Measurements from ENCODE around the gene IFI30. TPM values are rescaled to one million over a fixed set of nuclear protein-coding genes. Genes with fewer than 3 reads are reported as not detected.

IFI30 gene
- total RNA-seq, 1 experiment from 2014 or later: 20.2 TPM

DNA sequence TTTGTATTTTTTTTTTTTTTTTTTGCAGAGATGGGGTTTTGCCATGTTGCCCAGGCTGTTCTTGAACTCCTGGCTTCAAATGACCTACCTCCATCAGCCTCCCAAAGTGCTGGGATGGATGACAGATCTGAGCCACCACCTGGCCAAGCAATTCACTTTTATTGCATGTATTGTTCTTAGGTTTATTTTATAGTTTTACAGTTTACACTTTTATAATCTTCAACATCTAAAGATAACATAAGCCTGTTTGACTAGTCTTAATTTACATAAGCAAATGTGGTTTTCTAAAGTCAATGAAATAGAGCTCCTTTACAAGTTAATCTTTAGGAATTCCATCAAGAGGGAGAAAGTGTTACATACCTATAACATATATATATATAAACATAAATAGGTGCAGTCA is 9.9 kb downstream of the IFI30 start:
- ChIA-PET CTCF (interaction anchor here (1.1 to 2.7 kb wide), 6 partner anchors 15 to 145 kb away, joined by 3 to 23 read pairs (median 4); no protein-coding TSS in a partner anchor), POLR2A (no interaction called here)
- no peaks in the 10 kb centered on the region for H3K9me3 Mint-ChIP-seq
- H3K4me3 Mint-ChIP-seq: no peak overlapping the region
- H3K36me3 Mint-ChIP-seq: no peaks in the 10 kb centered on the region; the same call in 1 of the 2 replicates
- TF ChIP-seq CREB1 (CRISPR knock-in tag; IDR thresholded peaks at IDR 0.05) (no peak), ZNF671 (CRISPR knock-in tag; IDR thresholded peaks at IDR 0.05) (no peak), SMAD3 (CRISPR knock-in tag; IDR thresholded peaks at IDR 0.05; ENCODE audit: borderline replicate concordance) (no peak), ZNF317 (CRISPR knock-in tag; IDR thresholded peaks at IDR 0.05; ENCODE audit: borderline replicate concordance, low read depth) (no peak)
- TF ChIP-seq, protein P1, sequence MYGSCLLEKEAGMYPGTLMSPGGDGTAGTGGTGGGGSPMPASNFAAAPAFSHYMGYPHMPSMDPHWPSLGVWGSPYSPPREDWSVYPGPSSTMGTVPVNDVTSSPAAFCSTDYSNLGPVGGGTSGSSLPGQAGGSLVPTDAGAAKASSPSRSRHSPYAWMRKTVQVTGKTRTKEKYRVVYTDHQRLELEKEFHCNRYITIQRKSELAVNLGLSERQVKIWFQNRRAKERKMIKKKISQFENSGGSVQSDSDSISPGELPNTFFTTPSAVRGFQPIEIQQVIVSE (CRISPR knock-in tag; IDR thresholded peaks at IDR 0.05; ENCODE audit: borderline replicate concordance): no peak
- ATAC-seq: no peak
- no peak for DNase-seq (ENCODE audit: low spot score)
- peaks cover 5% of the 10 kb centered on the region for H3K4me1 Mint-ChIP-seq
- H3K27ac Mint-ChIP-seq: no peak overlapping the region
- no peaks in the 10 kb centered on the region for H3K27me3 Mint-ChIP-seq (ENCODE audit: low read depth)

DNA sequence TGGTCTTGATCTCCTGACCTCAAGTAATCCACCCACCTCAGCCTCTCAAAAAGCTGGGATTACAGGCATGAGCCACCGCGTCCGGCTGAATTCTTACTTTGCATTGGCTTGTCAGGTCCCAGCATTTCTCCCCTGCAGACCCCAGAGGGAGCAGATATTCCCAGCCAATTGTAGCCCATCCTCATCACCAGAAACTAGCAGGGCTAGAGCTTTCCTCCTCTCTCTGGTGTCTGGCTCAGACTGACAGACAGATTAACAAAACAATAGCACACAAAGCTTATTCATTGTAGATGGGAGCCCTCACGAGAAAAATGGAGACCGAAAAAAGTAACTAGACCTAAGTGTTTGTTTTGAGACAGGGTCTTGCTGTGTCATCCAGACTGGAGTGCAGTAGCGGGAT is 11.9 kb downstream of the IFI30 start:
- ChIA-PET POLR2A (interaction anchor here (0.6 kb wide), 1 partner anchor 59 kb away, joined by 3 read pairs; no protein-coding TSS in a partner anchor), CTCF (interaction anchor here (0.8 to 2.6 kb wide), 13 partner anchors 17 to 153 kb away, joined by 3 to 23 read pairs (median 4); a partner anchor contains a TSS)
- H3K4me1 Mint-ChIP-seq: peaks cover 5% of the 10 kb centered on the region
- H3K4me3 Mint-ChIP-seq: no peak overlapping the region
- no peaks in the 10 kb centered on the region for H3K36me3 Mint-ChIP-seq
- no peaks in the 10 kb centered on the region for H3K27me3 Mint-ChIP-seq (ENCODE audit: low read depth)
- peak overlapping the region; percentile 87 for H3K27ac Mint-ChIP-seq
- no peak for DNase-seq (ENCODE audit: low spot score)
- TF ChIP-seq TEAD1 (CRISPR knock-in tag; IDR thresholded peaks at IDR 0.05) (no peak), ESRRA (CRISPR knock-in tag; IDR thresholded peaks at IDR 0.05; ENCODE audit: borderline replicate concordance) (no peak), NR2C2 (CRISPR knock-in tag; IDR thresholded peaks at IDR 0.05) (no peak), TEAD4 (CRISPR knock-in tag; IDR thresholded peaks at IDR 0.05) (no peak), ZNF263 (CRISPR knock-in tag; IDR thresholded peaks at IDR 0.05; ENCODE audit: low read depth) (no peak)
- TF ChIP-seq, protein P1 (CRISPR knock-in tag; IDR thresholded peaks at IDR 0.05; ENCODE audit: borderline replicate concordance): no peak
- TF ChIP-seq, protein P2, sequence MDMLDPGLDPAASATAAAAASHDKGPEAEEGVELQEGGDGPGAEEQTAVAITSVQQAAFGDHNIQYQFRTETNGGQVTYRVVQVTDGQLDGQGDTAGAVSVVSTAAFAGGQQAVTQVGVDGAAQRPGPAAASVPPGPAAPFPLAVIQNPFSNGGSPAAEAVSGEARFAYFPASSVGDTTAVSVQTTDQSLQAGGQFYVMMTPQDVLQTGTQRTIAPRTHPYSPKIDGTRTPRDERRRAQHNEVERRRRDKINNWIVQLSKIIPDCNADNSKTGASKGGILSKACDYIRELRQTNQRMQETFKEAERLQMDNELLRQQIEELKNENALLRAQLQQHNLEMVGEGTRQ (CRISPR knock-in tag; IDR thresholded peaks at IDR 0.05): no peak
- TF ChIP-seq, protein P3, sequence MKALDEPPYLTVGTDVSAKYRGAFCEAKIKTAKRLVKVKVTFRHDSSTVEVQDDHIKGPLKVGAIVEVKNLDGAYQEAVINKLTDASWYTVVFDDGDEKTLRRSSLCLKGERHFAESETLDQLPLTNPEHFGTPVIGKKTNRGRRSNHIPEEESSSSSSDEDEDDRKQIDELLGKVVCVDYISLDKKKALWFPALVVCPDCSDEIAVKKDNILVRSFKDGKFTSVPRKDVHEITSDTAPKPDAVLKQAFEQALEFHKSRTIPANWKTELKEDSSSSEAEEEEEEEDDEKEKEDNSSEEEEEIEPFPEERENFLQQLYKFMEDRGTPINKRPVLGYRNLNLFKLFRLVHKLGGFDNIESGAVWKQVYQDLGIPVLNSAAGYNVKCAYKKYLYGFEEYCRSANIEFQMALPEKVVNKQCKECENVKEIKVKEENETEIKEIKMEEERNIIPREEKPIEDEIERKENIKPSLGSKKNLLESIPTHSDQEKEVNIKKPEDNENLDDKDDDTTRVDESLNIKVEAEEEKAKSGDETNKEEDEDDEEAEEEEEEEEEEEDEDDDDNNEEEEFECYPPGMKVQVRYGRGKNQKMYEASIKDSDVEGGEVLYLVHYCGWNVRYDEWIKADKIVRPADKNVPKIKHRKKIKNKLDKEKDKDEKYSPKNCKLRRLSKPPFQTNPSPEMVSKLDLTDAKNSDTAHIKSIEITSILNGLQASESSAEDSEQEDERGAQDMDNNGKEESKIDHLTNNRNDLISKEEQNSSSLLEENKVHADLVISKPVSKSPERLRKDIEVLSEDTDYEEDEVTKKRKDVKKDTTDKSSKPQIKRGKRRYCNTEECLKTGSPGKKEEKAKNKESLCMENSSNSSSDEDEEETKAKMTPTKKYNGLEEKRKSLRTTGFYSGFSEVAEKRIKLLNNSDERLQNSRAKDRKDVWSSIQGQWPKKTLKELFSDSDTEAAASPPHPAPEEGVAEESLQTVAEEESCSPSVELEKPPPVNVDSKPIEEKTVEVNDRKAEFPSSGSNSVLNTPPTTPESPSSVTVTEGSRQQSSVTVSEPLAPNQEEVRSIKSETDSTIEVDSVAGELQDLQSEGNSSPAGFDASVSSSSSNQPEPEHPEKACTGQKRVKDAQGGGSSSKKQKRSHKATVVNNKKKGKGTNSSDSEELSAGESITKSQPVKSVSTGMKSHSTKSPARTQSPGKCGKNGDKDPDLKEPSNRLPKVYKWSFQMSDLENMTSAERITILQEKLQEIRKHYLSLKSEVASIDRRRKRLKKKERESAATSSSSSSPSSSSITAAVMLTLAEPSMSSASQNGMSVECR (CRISPR knock-in tag; IDR thresholded peaks at IDR 0.05; ENCODE audit: borderline replicate concordance): no peak
- TF ChIP-seq, protein P4, sequence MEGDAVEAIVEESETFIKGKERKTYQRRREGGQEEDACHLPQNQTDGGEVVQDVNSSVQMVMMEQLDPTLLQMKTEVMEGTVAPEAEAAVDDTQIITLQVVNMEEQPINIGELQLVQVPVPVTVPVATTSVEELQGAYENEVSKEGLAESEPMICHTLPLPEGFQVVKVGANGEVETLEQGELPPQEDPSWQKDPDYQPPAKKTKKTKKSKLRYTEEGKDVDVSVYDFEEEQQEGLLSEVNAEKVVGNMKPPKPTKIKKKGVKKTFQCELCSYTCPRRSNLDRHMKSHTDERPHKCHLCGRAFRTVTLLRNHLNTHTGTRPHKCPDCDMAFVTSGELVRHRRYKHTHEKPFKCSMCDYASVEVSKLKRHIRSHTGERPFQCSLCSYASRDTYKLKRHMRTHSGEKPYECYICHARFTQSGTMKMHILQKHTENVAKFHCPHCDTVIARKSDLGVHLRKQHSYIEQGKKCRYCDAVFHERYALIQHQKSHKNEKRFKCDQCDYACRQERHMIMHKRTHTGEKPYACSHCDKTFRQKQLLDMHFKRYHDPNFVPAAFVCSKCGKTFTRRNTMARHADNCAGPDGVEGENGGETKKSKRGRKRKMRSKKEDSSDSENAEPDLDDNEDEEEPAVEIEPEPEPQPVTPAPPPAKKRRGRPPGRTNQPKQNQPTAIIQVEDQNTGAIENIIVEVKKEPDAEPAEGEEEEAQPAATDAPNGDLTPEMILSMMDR (IDR thresholded peaks at IDR 0.05): no peak
- ATAC-seq: peak; percentile 92
- H3K9me3 Mint-ChIP-seq: no peaks in the 10 kb centered on the region

Measured in WTC11 (cell line).